Activated gamma-delta T cell (primary cell): Measurements from ENCODE around the gene NDUFA12.

Experiments used
- DNase-seq: peaks from one replicate; lab custom pipeline; 2025; lab: John Stamatoyannopoulos, UW

The NDUFA12 gene

DNA sequence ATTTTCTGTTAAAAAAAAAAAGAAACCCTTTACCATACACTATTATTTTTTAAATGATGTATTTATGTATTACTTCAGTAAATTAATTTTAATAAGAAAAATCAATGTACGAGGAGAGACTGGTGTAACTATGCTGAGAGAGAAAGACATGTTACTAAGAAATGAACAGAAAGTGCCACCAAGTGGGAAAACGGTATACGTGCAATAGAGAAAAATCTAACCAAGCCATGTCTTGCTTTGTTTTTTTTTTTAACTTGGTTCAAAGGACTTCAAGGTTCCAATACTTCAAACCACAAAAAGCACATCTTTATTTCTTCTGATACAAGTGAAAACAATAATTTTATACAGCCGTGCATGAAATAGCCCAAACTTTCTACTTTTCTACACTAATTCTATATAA lies 22.9 kb downstream of the NDUFA12 start:
- no peak for DNase-seq

DNA sequence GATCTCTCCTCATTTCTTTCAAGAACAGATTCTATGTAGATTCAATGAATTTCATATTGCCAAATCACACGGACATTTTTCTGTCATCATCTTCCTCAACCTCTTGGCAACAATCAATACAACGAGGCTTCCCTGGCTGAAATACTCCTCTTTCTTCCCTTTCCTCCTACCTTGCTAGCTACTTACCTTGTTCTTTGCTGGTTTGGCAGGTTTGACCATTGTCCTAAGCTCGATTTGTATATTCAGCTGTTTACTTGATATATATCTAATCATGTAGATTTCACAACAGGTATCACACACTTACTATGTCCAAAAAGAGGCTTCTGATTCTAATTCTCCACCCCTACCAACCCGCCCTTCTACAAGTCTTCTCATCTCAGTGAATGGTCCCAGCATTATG lies 23.6 kb downstream of the NDUFA12 start:
- DNase-seq = no peak

DNA sequence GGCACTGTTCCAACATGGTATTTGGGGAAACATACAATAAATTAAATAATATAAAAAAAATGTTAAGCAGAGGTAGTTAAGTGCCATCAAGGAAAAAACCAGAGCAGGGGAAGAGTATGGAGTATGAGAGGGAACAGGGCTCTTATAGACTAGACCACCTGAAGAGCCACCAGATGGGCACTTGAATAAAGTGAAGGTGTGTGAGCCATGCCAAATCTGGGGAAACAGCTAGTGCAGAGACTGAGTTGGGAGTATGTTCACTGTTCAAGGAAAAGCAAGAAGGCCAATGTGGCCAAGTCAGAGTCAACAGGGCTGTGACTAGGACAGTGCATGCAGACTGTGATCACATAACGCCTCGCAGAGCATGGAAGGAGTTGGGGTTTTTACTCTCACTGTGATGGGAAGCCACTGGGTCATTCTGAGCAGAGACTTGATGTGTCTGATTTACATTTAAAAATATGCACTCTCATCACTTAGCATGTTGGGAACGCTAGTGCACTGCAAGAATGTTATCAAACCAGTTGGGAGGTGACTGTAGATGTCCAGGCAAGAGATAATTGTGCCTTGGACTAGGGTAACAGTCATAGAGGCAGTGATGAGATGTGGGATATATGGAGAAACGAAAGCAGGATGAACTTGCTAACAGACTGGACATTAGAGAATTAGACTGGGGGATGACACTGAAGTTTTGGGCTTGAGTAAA lies 25.6 kb downstream of the NDUFA12 start:
- DNase-seq = no peak

DNA sequence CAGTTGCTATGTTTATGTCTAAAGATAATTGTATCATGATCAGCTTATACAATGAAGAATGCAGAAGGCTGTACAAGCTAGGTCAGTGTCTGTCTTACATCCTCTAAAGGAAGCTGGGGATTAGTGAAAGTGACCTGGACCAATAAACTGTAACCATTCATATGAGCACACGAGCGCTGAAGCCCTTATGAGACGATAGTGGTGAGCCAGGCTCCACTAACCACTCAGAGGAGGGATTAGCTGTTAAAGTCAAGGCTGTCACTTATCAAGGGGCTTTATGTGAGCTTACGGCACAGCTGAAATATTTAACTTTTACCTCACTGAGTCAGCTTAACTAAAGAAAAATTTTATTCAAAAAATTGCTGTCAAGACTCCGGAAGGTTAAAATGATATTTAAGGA lies 30.3 kb downstream of the NDUFA12 start:
- no peak for DNase-seq

DNA sequence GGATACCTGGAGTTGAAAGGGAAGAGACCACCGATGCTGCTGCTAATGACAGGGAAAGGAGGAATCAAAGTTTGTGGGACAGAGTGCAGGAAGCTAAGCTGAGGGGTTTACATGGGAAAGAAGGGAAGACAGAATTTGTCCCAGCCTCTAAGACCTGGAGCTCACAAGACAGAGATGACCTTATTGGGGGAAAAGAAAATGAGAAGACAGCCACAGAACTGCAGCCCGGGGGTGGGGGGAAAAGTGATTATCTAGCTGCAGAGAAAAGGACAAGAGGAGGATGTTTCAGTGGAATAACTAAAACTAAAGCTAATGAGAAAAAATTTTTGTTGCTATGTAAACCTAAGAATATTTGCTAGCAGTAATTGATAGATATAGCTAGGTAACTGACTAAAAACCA lies 30.7 kb downstream of the NDUFA12 start:
- DNase-seq = no peak

DNA sequence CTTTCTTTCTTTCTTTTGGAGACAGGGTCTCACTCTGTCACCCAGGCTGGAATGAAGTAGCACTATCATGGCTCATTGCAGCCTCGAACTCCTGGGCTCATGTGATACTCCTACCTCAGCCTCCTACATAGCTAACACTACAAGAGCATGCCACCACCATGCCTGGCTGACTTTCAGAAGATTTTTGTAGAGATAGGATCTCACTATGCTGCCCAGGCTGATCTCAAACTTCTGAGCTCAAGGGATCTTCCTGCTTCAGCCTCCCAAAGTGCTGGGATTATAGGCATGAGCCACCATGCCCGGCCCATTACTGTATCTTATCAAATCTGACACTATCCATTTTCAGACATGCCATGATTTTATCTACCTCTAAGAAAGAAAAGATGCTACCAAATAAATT lies 31.6 kb downstream of the NDUFA12 start:
- no peak for DNase-seq

DNA sequence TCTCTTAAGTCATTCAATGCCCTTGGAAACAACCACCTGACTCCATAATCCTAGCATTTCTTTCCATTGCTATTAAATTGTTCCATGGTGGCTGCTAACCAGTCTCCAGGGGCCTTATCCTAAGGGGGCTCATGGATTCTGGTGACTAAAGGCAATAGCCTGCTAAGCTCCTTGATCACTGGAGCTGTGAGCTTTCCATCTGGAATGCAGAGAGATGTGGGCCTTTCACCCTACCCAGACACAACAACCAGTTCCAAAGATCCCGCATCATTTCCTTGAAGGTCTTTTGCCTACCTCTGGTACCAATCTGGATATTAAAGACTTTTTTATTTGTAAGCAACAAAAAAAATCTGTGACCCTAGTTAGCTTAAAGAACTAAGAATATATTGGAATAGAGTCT lies 32.9 kb downstream of the NDUFA12 start:
- DNase-seq = no peak

DNA sequence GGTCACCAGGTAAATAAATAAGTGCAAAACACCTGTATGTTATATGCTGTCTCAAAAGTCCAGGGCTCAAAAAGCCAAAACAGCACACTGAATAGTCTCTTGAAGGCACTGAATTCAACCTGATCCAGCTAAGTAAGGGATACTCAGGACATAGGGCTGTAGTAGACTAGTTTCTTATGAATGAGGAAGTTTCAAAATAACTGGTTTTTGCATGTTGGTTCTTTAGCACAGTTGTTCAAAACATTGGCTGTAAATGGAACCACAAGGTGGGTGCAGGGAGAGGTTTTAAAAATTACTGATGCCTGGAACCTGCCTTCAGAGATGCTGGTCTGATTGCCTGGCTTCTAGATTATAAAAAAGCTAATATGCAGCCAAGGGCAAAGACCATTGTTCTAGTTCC lies 34.1 kb downstream of the NDUFA12 start:
- no peak for DNase-seq

DNA sequence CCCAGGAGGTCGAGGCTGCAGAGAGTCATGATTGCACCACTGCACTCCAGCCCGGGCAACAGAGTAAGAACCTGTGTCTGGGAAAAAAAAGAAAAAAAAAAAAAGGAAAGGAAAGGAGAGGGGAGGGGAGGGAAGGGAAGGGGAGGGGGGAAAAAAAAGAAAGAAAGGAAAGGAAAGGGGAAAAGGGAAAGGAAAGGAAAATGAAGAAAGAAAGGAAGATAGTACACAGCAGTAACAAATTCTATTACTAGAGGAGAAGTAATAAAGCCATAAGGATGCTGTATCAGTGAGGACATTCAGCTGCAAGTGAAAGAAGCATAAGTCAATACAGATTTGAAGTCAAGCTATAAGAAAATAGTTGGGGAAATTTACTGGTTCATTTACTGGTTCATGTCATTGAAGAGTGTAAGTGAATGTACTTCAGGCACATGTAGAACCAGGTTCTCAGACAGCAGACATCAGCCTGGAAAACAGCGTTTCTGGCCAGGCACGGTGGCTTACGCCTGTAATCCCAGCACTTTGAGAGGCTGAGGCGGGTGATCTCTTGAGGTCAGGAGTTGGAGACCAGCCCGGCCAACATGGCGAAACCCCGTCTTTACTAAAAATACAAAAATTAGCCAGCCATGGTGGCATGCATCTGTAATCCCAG lies 37.4 kb downstream of the NDUFA12 start:
- no peak for DNase-seq

DNA sequence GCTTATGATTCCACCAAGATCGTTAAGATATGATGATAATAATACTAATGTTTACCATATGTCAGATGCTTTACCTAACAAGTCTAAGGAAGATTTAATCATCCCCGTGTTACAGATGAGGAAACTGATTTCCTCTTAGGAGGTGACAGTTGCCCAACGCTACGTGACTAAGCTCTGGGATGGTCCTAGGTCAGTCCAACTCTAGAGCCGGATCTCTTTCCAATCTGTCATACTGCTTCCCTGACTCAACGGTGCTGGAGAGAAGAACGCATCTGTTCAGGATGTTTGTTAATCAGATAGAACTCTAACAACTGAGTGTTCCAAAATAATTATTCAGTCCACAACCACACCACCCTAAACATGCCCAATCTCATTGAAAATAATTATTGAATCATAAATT lies 39.8 kb downstream of the NDUFA12 start:
- no peak for DNase-seq

DNA sequence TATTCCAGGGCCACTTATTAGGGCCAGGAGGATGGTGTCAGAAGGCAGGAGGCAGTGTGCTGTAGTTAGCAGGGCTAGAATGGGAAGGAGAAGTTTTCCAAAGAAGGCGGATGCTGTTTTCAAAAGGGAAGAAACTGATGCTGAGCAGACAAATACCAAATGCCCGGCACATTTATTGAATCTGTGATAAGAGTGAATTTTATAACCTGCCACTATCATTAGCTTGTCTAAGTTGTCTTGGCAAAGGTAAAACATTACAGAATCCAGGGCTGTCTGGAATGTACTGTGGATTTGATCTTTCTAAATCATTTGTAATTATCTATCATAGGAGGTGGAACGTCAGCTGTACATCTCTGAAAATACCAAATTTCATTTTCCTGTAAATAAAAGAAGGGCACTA lies 40.8 kb downstream of the NDUFA12 start:
- DNase-seq = no peak

DNA sequence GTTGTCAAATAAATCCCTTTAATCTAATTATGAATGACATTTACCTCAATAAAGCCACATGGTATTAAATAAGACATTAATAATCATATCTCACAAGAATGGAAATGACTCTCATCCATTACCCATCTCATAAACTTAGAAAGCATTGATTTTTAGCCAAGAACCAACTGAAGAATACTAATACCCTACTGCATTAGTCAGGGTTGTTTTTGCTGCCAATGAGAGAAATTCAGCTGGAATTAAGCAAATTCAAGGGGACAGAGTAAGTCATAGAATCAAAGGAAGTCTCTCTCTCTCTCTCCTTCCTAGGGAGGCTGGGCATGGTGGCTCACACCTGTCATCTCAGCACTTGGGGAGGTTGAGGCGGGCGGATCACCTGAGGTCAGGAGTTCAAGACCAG lies 41.6 kb downstream of the NDUFA12 start:
- DNase-seq = no peak

DNA sequence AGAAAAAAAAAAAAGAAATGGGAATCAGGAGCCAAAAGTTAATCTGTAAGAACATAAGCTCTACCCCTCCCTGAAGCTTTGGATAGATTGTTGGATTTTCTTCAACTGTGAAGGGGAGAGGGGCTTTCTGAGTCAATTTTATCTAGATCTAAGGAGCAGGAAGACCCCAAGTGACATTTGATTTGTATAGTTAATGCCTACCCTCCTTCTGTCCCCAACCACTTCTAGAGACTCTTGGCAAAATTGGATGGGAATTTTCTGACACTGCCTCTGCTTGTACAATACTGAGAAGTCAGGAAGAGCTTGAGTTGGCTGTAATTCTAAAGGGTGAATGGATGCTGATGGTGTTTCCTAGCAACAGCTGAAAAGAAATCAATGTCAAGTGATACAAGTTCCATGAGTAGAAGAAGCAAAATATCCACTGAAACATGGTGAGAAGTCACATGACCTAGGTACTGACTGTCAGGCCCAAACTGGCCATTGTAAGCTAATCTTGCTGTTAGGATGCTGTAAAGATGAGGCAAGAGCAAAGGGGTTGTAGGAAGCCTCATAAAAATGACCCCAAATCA lies 42.2 kb downstream of the NDUFA12 start:
- DNase-seq = no peak

DNA sequence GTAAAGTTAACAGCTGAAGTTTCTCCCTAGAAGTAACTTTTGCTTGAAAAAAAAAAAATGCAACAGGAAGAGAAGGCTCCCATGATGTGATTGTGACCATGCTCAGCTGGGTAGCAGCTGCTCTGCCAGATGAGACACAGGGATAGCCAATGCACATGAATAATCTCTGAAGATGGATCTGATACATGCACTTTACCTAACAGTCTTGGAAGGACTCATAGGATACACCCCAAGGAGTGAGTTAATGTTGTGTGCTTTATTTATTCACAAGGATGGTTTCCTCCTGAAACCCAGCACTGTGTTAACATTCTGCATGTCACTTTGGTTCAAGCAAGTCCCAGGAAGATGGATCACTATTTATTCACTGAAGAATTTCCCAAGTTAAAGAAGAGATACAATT lies 46.5 kb downstream of the NDUFA12 start:
- DNase-seq = no peak

DNA sequence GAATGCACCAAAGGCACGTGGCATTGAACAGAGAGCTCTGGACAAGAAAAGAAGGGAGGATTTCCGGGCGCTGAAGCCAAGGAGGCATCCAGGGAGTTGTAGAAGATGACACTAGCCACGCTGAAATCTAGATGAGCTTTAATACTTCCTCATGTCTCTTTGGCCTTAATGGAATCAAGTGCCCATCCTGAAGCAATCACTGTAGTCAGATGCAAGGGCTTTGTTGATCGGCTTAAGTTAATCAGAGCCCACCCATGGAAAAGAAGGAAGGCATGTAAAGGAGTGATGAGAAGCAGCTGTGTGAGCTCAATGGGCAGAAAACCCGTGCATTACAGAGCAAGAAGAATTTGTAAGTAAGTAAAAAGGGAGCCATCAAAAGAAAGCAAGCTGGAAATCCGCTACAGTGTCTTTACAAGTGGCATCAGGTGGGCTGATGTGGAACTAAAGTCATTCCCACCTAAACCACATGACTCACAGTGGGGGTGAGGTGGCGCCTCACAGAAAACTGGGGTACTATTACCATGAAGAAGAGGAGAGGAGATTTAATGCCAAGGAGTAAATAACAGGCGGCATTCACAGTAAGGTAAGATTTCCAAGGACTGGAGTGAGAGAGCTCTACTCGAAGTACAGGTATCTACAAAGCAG lies 48.4 kb downstream of the NDUFA12 start:
- no peak for DNase-seq

DNA sequence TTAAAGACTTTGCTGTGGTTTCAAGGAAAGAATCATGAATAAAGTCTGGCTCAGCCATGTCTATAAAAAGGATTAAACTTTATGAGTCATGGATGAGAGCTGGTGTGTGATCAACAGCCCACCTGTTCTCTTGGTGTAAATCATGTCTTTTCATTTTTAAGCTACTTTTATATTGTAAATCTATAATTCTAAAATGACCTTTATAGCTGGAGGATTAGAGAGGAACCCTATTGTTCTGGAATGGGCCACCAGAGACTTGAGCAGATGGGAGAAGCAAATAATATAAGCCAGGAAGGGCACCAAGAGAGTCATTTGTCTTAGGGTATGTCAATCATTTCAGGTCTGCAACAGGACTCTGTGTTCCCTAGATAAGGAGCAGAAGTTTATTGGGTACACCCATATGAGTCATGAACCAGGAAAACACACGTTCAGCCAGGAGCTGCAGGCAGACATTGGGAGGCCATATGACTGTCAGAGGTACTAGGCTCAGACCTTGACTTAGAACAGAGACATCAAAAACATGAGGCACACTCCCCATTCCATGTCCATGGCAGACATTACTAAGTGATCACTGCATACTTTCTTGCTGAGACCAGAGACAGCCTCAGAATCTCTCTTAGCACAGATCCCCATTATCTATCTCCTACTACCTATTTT lies 49.3 kb downstream of the NDUFA12 start:
- DNase-seq = no peak

DNA sequence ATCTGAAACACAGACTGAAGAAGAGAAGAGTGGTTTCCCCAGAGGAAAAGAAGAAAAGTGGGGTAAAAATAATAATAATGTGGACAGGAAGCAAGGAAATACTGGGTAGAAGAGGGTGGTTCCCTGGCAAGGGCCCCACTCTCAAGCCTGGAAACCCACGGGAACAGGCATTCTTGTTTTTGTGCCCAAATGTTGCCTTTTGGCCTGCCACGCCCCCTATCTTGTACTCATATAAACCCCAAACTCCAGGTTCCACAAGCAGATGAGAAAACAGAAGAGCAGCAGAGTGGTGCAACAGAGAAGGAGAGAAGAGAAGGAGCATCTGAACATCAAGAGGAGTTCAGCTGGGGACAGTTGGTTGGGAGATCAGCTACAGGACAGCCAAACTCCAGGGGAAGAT lies 51.2 kb downstream of the NDUFA12 start:
- no peak for DNase-seq

DNA sequence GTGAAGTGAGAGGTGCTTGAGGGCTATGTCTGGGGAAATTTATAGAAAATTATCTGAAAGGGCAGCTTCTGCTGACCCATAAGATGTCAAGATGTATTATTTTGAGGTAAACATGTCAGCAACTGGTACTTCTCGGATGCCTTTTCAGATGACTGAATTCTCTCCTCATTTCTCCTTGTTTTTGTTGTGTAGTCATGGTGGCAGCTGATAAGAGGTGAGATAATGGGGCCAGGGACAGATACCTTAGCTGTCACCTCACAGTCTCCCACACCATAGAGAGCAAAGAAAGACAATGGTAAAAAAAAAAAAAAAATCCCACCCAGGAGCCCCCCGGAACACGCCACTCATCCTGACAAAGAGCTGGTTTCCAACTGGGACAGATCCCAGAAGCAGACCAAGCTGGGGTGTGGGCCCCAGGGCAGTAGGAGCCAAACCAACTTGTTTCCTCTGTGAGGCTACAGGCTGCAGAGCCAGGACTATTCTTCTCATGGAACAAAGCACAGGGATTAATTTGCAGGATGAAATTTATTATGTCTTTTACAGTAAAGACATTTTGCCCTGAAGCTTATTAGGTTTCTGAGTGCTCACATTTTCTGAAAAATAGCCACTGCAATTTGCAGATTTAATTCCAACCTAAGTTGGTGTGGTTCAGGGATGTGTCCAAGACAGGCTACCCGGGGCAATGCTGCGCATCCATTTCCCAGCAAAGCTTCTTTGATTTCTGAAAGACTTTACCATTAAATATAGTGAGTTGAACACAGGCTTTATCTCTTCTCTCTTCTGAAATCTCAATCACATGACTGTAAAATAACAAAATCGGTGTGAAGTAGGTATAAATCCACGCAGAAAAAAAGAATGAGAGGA lies 52.2 kb downstream of the NDUFA12 start:
- DNase-seq = no peak

DNA sequence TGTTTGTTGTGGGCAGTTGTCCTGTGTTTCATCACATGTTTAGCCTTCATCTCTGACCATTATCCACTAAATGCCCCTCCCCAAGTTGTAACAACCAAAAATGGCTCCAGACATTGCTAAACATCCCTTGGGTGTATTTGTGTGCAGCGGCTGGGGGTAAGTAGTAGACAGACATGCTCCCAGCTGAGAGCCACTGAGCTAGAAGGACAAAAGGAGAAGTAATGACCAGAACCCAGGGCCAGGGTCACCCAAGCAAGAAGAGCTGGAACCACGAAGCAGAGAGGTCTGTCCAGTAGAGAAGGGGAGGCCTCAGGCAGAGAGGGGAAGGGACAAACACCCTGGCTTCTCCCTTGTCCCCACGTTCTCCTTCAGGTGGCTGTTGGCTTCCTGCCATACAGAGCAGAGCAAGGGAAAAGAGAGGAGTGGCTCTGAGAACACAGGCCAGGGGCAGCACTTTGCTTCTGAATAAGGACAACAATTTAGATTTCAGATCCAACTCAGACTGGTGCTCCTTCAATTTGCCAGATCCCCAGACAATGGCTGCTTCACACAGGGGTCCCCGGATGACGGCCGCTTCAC lies 55.2 kb downstream of the NDUFA12 start:
- DNase-seq = no peak

DNA sequence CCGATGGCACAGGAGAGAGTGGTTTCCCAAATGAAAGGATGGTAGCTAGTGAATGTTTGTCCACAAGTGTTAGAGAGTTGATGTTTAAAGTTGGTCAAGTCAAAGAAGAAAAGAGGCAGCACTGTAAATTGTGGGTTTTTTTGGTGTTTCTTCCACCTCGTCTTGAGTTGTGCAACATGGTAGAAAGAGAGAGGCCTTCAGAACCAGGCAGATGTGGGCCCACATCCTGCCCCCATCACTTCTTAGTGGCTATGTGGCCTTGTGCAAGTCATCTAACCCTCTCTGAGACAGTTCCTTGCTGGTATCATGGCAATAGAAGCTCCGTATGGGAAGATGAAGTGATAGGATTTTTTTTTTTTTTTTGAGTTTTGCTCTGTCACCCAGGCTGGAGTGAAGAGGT lies 60.8 kb downstream of the NDUFA12 start:
- no peak for DNase-seq

DNA sequence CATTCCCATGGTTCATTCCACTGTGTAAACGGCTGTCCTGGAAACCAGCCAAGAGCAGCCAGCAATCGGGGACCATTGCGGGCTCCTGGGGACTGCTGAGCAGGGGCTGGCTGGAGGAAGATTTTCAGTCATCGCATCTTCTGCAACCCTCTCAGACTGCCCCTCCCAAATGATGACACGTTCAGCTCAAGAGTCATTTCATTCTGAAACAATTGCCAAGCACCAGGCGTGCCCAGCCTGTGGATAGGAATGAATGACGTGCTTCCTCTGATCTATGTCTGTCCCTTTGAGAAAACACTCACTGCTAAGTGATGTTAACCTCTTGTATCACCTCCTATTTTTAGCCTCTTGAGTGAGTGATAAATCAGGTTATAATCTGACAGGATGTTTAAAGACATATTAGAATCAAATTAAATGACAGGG lies 62.0 kb downstream of the NDUFA12 start:
- DNase-seq = no peak
